Measurements from ENCODE around the gene SLC36A3.

- TF ChIP-seq POLR2A (IDR thresholded peaks at IDR 0.05; ENCODE audit: low read depth, low read length) (no peak), TAF1 (IDR thresholded peaks at IDR 0.05; ENCODE audit: low read depth, low read length) (no peak), POLR2AphosphoS5 (IDR thresholded peaks at IDR 0.05; ENCODE audit: low read depth, low read length) (no peak), PAX5 (IDR thresholded peaks at IDR 0.05; ENCODE audit: insufficient read depth, low read length, severe bottlenecking) (no peak), POU2F2 (IDR thresholded peaks at IDR 0.05; ENCODE audit: low read depth, low read length) (no peak)
Observed at GRCh38 chr5:151340004-151340403, 36.4 kb upstream of the SLC36A3 start.

Data from GM12891 (cell line).